Hematopoietic multipotent progenitor cell (in vitro differentiated cells): ENCODE data around the gene RAB11A. TPM values are rescaled to one million over a fixed set of nuclear protein-coding genes. Genes with fewer than 3 reads are reported as not detected.

Source experiments
- DNase-seq, 3 donors: peaks; one replicate each; pipeline ENCODE4 v3.0.0-alpha.2; 2011 to 2015; ENCODE audit warnings: low read depth in 2 of 3, low spot score in 2 of 3
- small RNA-seq: library from RNA; depleted of rRNA; stranded (forward); fragments of <200 nt; gene quantifications from one replicate; pipeline ENCODE3, GENCODE V24; 2012
- total RNA-seq: library from RNA; depleted of rRNA; stranded (reverse); fragments of >200 nt; gene quantifications from one replicate; pipeline ENCODE4 v1.2.3, GENCODE V29; 2012

The RAB11A gene
- total RNA-seq, 1 donor: 83.7 TPM

DNA sequence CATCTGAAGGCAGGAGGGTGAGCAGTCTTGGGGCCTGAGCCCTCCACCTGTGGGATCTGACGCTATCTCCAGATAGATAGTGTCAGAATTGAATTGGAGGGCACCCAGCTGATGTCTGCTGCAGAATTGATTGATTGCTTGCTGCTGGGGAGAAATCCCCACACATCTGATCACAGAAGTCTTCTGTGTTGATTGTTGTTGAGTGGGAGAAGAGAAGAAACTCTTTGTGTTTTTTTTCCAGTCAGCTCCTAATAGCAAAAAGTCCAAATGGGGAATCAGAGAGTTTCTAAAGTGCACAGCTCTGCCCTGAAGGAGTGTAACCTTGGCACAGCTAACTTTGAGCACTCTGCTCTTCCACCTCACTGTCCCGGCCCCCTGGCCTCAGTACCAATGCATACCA lies 66.1 kb downstream of the RAB11A start:
- no peak for DNase-seq

DNA sequence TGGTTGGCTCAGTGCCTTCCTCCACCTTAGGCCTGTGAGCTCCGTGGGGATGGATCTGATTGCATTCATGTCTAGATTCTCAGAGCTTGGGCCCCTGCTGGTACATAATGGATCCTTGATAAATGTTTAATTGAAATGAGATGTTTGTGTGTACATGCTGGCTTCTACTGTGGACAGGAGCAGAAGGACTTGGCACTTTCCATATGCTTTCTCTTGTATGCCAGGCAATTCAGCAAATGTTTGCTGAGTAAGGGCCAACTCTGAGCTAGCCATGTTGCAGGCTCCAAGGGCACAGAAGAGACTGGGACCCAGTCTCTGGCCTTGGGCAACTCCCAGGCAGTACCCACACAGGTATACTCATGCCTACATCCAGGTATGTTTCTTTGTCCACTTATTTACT lies 67.0 kb downstream of the RAB11A start:
- no peak for DNase-seq

GRCh38 chr15:65937054-65937453 lies 67.8 kb downstream of the RAB11A start:
- no peak for DNase-seq

DNA sequence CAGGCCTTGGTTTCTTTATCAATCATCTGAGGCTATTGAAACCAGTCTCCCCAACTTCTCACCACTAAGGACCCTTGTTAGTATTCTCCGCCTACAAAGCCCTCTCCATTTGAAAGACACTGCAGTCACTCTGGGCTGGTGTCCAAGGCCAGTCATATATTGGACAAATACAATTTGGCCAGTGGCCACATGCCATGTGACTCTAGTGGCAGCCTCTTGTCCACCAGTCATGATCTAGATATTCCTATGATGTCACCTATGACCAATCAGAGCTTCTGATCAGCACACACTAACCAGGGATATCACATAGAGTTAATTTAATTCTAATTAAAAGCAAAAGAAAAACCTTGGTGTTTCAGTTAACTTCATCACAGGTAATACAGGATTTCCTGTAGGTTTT lies 68.2 kb downstream of the RAB11A start:
- DNase-seq: no peak

- no peak for DNase-seq
Measured at GRCh38 chr15:65938604-65939003, 69.3 kb downstream of the RAB11A start.

GRCh38 chr15:65939901-65940617 lies 70.8 kb downstream of the RAB11A start:
- DNase-seq: no peak

- no peak for DNase-seq
Measured at GRCh38 chr15:65940618-65940909, 71.3 kb downstream of the RAB11A start.

Small RNA genes within 50 kb of the gene (small RNA-seq; reads per million reads assigned to genes)
- gene RF00026: not detected

Other genes starting within 250 kb of the RAB11A start
- 11.6 TPM for gene SLC24A1, start 247.6 kb upstream of the RAB11A start, total RNA-seq
- 35.0 TPM for gene DENND4A, start 77.2 kb upstream of the RAB11A start, total RNA-seq